A549 (cell line): ENCODE results near the gene KIF16B. TPM values are rescaled to one million over a fixed set of nuclear protein-coding genes. Genes with fewer than 3 reads are reported as not detected.

Source experiments
- BCL3 ChIP-seq: fragments of >200 bp; sonication (Bioruptor Twin); formaldehyde crosslinking; IDR thresholded peaks from 3 replicates; pipeline ENCODE4 v1.6.1; 2016
- BHLHE40 ChIP-seq: IDR thresholded peaks from 2 replicates; pipeline ENCODE4 v1.6.1; 2012; ENCODE audit warnings: low read depth, low read length, inconsistent platforms
- CBX2 ChIP-seq: fragments of 200-600 bp; sonication (generic); IDR thresholded peaks from 2 replicates; pipeline ENCODE4 v1.6.1; 2016; ENCODE audit warnings: low read depth, mild to moderate bottlenecking, borderline replicate concordance
- CBX8 ChIP-seq: fragments of 200-600 bp; sonication (generic); IDR thresholded peaks from 2 replicates; pipeline ENCODE4 v1.6.1; 2016
- CHD2 ChIP-seq: fragments of 150-350 bp; IDR thresholded peaks from 2 replicates; pipeline ENCODE4 v1.6.1; 2014; ENCODE audit warnings: low read length; ENCODE audit not compliant: partially characterized antibody
- CHD4 ChIP-seq: fragments of 200-600 bp; sonication (generic); IDR thresholded peaks from 2 replicates; pipeline ENCODE4 v1.6.1; 2016; ENCODE audit warnings: antibody characterized with exemption, mild to moderate bottlenecking, borderline replicate concordance
- E2F6 ChIP-seq: IDR thresholded peaks from 2 replicates; pipeline ENCODE4 v1.6.1; 2012; ENCODE audit warnings: low read depth, borderline replicate concordance
- EHF ChIP-seq: fragments of 250-450 bp; sonication (Bioruptor Pico); IDR thresholded peaks from 2 replicates; pipeline ENCODE4 v1.5.0; 2020; ENCODE audit warnings: mild to moderate bottlenecking
- EHMT2 ChIP-seq: fragments of 200-600 bp; sonication (generic); IDR thresholded peaks from 2 replicates; pipeline ENCODE4 v1.6.1; 2016; ENCODE audit warnings: antibody characterized with exemption, low read depth, mild to moderate bottlenecking, moderate library complexity
- ELK1 ChIP-seq: fragments of 150-350 bp; IDR thresholded peaks from 2 replicates; pipeline ENCODE4 v1.6.1; 2014; ENCODE audit warnings: low read depth, mild to moderate bottlenecking, low read length
- EP300 ChIP-seq, 2 experiments: fragments of >200 bp; sonication (Bioruptor Twin); formaldehyde crosslinking; IDR thresholded peaks; 2 replicates in 1 of 2; 3 replicates in 1 of 2; pipeline ENCODE4 v1.6.1; 2016 to 2017
- ESRRA ChIP-seq: fragments of 150-350 bp; IDR thresholded peaks from 2 replicates; pipeline ENCODE4 v1.6.1; 2014; ENCODE audit warnings: mild to moderate bottlenecking, low read length, borderline replicate concordance
- FOSB ChIP-seq: fragments of 250-450 bp; sonication (Bioruptor Pico); IDR thresholded peaks from 2 replicates; pipeline ENCODE4 v1.5.0; 2020; ENCODE audit warnings: mild to moderate bottlenecking, moderate library complexity
- FOSL2 ChIP-seq, 2 experiments: fragments of 450-650 bp in 1 of 2; fragments of >200 bp in 1 of 2; sonication (Bioruptor Twin) in 1 of 2; formaldehyde crosslinking; IDR thresholded peaks; 2 replicates each; pipeline versions ENCODE4 v1.5.0 to v1.6.1; 2016 to 2020; ENCODE audit warnings: mild to moderate bottlenecking in 1 of 2, moderate library complexity in 1 of 2
- GATA3 ChIP-seq: IDR thresholded peaks from 2 replicates; pipeline ENCODE4 v1.6.1; 2012; ENCODE audit warnings: borderline replicate concordance
- HOXA7 ChIP-seq: fragments of 250-450 bp; sonication (Bioruptor Pico); IDR thresholded peaks from 2 replicates; pipeline ENCODE4 v1.5.0; 2020; ENCODE audit warnings: mild to moderate bottlenecking, moderate library complexity
- HOXB5 ChIP-seq: fragments of 250-450 bp; sonication (Bioruptor Pico); IDR thresholded peaks from 2 replicates; pipeline ENCODE4 v1.5.0; 2020; ENCODE audit warnings: mild to moderate bottlenecking, moderate library complexity
- JUN ChIP-seq, 2 experiments: fragments of >200 bp; sonication (Bioruptor Twin); formaldehyde crosslinking; IDR thresholded peaks; 2 replicates in 1 of 2; 3 replicates in 1 of 2; pipeline ENCODE4 v1.6.1; 2016 to 2017
- JUNB ChIP-seq: fragments of >200 bp; sonication (Bioruptor Twin); formaldehyde crosslinking; IDR thresholded peaks from 2 replicates; pipeline ENCODE4 v1.6.1; 2016
- KDM5A ChIP-seq: fragments of 200-600 bp; sonication (generic); IDR thresholded peaks from 2 replicates; pipeline ENCODE4 v1.6.1; 2016; ENCODE audit warnings: antibody characterized with exemption, mild to moderate bottlenecking
- MAFK ChIP-seq: fragments of 450-650 bp; IDR thresholded peaks from 2 replicates; pipeline ENCODE4 v1.6.1; 2014; ENCODE audit not compliant: partially characterized antibody
- MAZ ChIP-seq: fragments of 150-350 bp; IDR thresholded peaks from 2 replicates; pipeline ENCODE4 v1.6.1; 2014; ENCODE audit warnings: antibody characterized with exemption, low read depth, low read length, borderline replicate concordance
- MYC ChIP-seq: IDR thresholded peaks from 2 replicates; pipeline ENCODE4 v1.6.1; 2012; ENCODE audit warnings: mild to moderate bottlenecking, inconsistent platforms, low read length, improper control_type of control experiment, borderline replicate concordance
- NFE2L2 ChIP-seq: fragments of 150-350 bp; conservative IDR thresholded peaks from 2 replicates; pipeline ENCODE4 v1.6.1; 2014; ENCODE audit warnings: low read length
- NR3C1 ChIP-seq: fragments of >200 bp; sonication (Bioruptor Twin); formaldehyde crosslinking; IDR thresholded peaks from 3 replicates; pipeline ENCODE4 v1.6.1; 2017
- PBX3 ChIP-seq: IDR thresholded peaks from 2 replicates; pipeline ENCODE4 v1.6.1; 2012
- POLR2A ChIP-seq: IDR thresholded peaks from 2 replicates; pipeline ENCODE4 v1.6.1; 2012; ENCODE audit warnings: mild to moderate bottlenecking, low read length
- POLR2AphosphoS2 ChIP-seq: conservative IDR thresholded peaks from 2 replicates; pipeline ENCODE4 v1.6.1; 2012; ENCODE audit warnings: low read length, improper control_type of control experiment, inconsistent platforms
- RCOR1 ChIP-seq: fragments of 150-350 bp; IDR thresholded peaks from 2 replicates; pipeline ENCODE4 v1.6.1; 2014; ENCODE audit warnings: antibody characterized with exemption, low read length, low read depth
- REST ChIP-seq: fragments of 200-600 bp; sonication (generic); IDR thresholded peaks from 2 replicates; pipeline ENCODE4 v1.6.1; 2016; ENCODE audit warnings: antibody characterized with exemption, mild to moderate bottlenecking, moderate library complexity
- RFX5 ChIP-seq: fragments of 450-650 bp; IDR thresholded peaks from 2 replicates; pipeline ENCODE4 v1.7.1; 2014; ENCODE audit warnings: antibody characterized with exemption, mild to moderate bottlenecking, moderate library complexity
- RNF2 ChIP-seq: fragments of 200-600 bp; sonication (generic); IDR thresholded peaks from 2 replicates; pipeline ENCODE4 v1.6.1; 2016; ENCODE audit warnings: low read depth, mild to moderate bottlenecking, antibody characterized with exemption, moderate library complexity, borderline replicate concordance
- SMC3 ChIP-seq: fragments of >200 bp; sonication (Bioruptor Twin); formaldehyde crosslinking; IDR thresholded peaks from 3 replicates; pipeline ENCODE4 v1.6.1; 2018; ENCODE audit warnings: inconsistent platforms
- SREBF2 ChIP-seq: fragments of 450-650 bp; IDR thresholded peaks from 2 replicates; pipeline ENCODE4 v1.6.1; 2014; ENCODE audit warnings: mild to moderate bottlenecking, moderate library complexity
- TP53 ChIP-seq: fragments of 250-450 bp; sonication (Bioruptor Pico); IDR thresholded peaks from 2 replicates; pipeline ENCODE4 v1.5.0; 2021; ENCODE audit warnings: mild to moderate bottlenecking, moderate library complexity
- USF2 ChIP-seq: fragments of 450-650 bp; IDR thresholded peaks from 2 replicates; pipeline ENCODE4 v1.6.1; 2014; ENCODE audit warnings: antibody characterized with exemption
- ZC3H11A ChIP-seq: fragments of 450-650 bp; IDR thresholded peaks from 2 replicates; pipeline ENCODE4 v1.6.1; 2014; ENCODE audit warnings: antibody characterized with exemption, mild to moderate bottlenecking
- ZFP36 ChIP-seq: fragments of 450-650 bp; IDR thresholded peaks from 2 replicates; pipeline ENCODE4 v1.6.1; 2014; ENCODE audit warnings: borderline replicate concordance; ENCODE audit not compliant: partially characterized antibody
- polyA plus RNA-seq, 4 experiments: library from polyadenylated mRNA; depleted of rRNA in 3 of 4; stranded (reverse); fragments of >200 nt; fragmentation: RNase III in 1 of 4; extraction: RNeasy Plus Mini Kit Qiagen cat#74134 plus additional on column Dnase treatment in 1 of 4; gene quantifications; 2 replicates in 3 of 4; 3 replicates in 1 of 4; pipeline ENCODE4 v1.2.3, GENCODE V29; 2011 to 2017

The KIF16B gene
- polyA plus RNA-seq, 2 of the 4 experiments (the other 2 are of a cell fraction): 14.1 to 23.3 TPM

GRCh38 chr20:16528078-16528477 is 45.2 kb downstream of the KIF16B start (continued):
- TF ChIP-seq MAFK: peak; percentile 76
- TF ChIP-seq ZFP36: no peak
- peak; percentile 66 to 72; a peak in 2 of 5 replicates for TF ChIP-seq JUN (IDR thresholded peaks at IDR 0.05)
- TF ChIP-seq HOXA7 (CRISPR knock-in tag): no peak
- no peak for TF ChIP-seq USF2
- TF ChIP-seq ESRRA: no peak
- TF ChIP-seq FOSB (CRISPR knock-in tag): no peak
- no peak for TF ChIP-seq RFX5
- TF ChIP-seq MYC: no peak; the same call in 1 of the 2 replicates
- TF ChIP-seq HOXB5: no peak
- TF ChIP-seq SREBF2: no peak
- no peak for TF ChIP-seq POLR2A
- TF ChIP-seq BCL3: peak; percentile 72; the same call in 1 of the 3 replicates
- TF ChIP-seq GATA3: peak; percentile 60; the same call in 1 of the 2 replicates
- TF ChIP-seq EP300 (IDR thresholded peaks at IDR 0.05): peak in 1 of 2 experiments; percentile 51; a peak in 1 of 5 replicates
- no peak for TF ChIP-seq CBX2
- no peak for TF ChIP-seq EHF (CRISPR knock-in tag)
- TF ChIP-seq KDM5A: no peak
- no peak for TF ChIP-seq REST
- TF ChIP-seq PBX3: peak; percentile 15; the same call in 1 of the 2 replicates
- no peak for TF ChIP-seq POLR2AphosphoS2
- TF ChIP-seq CHD2: no peak
- TF ChIP-seq E2F6: no peak
- TF ChIP-seq ZC3H11A: no peak
- 0 out of 2 replicates have a peak, but pooled peaks have one; percentile 31 for TF ChIP-seq NFE2L2
- TF ChIP-seq JUNB: peak; percentile 86
- no peak for TF ChIP-seq TP53 (CRISPR knock-in tag)
- peak; percentile 36; the same call in 1 of the 3 replicates for TF ChIP-seq SMC3
- TF ChIP-seq BHLHE40: no peak
- TF ChIP-seq EHMT2: no peak
- no peak for TF ChIP-seq RCOR1
- TF ChIP-seq NR3C1: no peak
- no peak for TF ChIP-seq CBX8
- TF ChIP-seq MAZ: no peak
- TF ChIP-seq FOSL2 (IDR thresholded peaks at IDR 0.05): peak; percentile 77
- peak; percentile 97 for TF ChIP-seq FOSL2 (CRISPR knock-in tag; IDR thresholded peaks at IDR 0.05)
- no peak for TF ChIP-seq ELK1
- TF ChIP-seq CHD4: no peak
- TF ChIP-seq RNF2: no peak
